GM18519 (cell line): ENCODE results near the gene ZNF865.

Source experiments
- ATAC-seq: cut with Tn5 transposase; IDR thresholded peaks from one replicate; pipeline ENCODE4 v1.9.1; 2021; ENCODE audit warnings: mild to moderate bottlenecking, moderate library complexity; ENCODE audit not compliant: unreplicated experiment, low FRiP score

Gene ZNF865

DNA sequence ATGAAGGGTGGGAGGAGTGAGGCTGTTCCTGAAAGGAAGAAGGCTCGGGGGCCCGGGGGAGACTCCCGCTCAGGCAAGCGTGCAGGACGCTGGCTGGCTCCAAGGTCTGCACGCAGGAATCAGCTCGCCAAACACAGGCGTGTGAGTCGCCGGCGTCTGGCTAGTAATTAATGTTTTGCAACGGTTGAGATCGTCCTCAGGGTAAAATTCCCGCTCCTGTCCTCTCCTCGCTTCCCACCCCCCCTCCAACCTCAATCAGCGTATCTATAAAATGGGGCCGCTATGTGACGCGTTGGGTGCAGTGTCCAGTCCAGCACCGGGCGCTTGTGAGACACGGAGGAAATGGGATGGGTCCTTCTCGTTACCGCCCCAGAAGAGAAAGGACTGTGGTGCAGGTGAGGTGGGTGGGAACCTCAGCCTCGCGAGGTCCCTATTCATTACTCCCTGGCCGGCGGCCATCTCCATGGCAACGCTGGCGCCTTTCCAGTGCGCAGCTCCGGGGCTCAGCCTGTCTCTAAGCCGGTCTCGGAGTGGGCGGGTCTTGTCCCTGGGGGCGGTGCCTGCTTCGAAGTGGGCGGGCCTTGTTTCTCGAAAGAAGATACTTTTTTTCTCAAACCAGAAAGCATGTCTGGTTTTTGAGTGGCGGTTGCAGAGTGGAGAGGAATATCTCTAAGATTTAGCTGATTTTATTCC is 18.3 kb upstream of the ZNF865 start:
- ATAC-seq: peak; percentile 88

DNA sequence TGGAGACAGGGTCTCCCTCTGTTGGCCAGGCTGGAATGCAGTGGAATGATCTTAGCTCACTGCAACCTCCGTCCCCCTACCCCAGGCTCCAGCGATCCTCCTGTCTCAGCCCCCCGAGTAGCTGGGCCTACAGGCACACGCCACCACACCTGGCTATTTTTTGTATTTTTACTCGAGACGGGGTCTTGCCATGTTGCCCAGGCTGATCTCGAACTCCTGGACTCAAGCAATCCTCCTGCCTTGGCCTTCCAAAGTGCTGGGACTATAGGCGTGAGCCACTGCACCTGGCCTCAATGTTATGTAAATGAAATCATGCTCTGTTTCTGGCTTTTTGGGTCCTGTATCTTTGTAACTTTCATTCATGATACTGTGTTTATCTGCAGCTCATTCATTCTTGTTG is 16.7 kb upstream of the ZNF865 start:
- no peak for ATAC-seq

DNA sequence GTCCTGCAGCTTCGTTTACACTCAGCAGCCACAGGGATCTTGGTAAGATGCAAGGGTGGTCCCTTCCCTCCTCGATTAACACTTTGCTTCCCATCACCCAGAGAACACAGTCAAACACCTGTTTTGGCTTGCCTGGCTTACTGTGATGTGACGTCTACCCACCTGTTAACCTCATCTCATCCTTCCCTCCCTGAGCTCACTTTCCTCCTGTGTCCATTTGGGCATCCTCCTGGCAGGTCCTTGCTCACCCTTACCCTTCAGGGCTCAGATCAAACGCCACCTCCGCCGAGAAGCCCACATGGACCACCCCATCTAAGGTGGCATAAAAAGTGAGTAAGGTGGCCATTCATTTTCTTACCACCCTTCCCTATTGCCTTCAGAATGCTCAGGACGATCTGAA is 15.3 kb upstream of the ZNF865 start:
- no peak for ATAC-seq

DNA sequence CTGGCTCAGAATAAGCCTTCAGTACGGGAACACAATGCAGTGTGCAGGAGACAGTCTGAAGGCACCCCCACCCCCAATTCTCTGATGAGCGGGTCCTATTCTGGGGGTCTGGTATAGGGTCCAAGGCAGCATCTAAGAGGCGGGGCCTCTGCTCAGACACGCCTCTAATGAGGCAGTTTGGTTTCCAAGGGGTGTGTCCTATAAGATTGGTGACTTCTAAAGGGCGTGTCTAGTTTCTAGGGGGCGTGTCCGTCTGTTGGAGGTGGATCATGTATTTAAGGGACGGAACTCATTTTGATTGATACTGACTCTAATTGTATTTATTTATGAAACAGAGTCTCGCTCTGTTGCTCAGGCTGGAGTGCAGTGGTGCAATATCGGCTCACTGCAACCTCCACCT is 14.8 kb upstream of the ZNF865 start:
- no peak for ATAC-seq

DNA sequence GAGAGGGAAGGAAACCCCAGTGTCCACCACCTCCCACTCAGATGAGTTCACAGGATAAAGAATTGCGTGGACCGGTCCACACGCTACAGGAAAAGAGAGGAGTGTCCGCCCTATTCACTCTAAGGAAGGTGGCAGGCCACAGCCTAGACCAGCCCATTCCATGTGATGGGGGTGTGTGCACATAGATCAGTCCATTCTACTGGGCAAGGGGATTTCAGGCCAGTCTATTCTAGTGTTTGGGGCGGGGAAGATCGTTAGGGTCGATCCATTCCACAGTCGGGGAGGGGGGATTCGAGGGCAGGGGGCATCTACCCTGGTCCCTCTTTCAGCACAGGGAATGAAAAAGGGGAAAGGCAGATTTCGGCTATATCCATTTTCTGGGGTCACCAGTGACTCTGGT is 13.9 kb upstream of the ZNF865 start:
- ATAC-seq: no peak

DNA sequence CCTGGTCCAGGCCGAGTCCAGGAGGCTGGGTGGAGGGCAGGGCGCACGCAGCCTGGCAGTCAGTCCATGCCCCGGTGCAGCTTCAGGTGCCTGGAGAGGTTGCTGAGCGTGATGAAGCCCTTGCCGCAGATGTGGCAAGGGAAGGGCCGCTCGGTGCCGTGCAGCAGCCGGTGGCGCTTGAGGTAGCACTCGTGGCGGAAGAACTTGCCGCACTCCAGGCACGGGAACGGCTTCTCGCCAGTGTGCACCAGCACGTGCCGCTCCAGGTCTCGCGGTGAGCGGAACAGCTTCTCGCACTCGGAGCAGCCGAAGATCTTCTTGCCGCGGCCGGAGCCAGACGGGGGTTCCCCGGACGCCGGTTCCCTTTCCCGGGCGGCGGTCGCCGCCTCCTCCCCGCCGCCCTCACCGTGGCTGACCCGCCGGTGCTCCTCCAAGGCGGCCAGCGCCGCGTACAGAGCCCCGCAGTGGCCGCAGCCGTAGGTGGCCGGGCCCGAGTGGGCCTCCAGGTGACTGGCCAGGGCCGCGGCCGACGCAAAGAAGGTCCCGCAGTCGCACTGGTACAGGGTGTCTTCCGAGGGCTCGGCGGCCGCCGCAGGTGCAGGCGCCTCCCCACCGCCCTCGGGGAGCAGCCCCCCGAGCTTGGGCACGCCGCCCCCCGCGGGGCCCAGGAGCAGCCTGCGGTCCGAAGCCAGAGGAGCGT is 12.9 kb upstream of the ZNF865 start:
- no peak for ATAC-seq

- ATAC-seq: no peak
Measured at GRCh38 chr19:55593096-55593772, 12.2 kb upstream of the ZNF865 start.

- ATAC-seq: no peak
Measured at GRCh38 chr19:55594996-55595545, 10.4 kb upstream of the ZNF865 start.

DNA sequence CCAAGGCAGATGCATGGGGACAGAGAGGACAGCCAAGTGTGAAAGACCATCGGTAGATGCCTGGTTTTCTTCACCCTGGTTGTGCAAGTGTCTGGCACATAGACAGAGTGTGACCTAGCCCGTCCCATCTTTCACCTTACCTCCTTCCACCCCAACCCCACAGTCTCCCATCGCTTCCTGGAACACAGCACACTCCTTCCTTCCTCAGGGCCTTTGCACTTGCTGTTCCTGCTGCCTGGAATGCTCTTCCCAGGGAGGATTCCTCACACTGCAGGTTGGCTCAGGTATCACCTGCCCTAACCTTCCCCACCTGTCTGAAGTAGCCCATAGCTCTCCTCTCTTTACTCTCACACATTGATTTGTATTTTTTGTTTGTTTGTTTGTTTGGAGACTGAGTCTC is 9.1 kb upstream of the ZNF865 start:
- ATAC-seq: no peak

GRCh38 chr19:55597501-55597921 is 7.9 kb upstream of the ZNF865 start:
- ATAC-seq: no peak

- no peak for ATAC-seq
Measured at GRCh38 chr19:55598034-55598433, 7.4 kb upstream of the ZNF865 start.

DNA sequence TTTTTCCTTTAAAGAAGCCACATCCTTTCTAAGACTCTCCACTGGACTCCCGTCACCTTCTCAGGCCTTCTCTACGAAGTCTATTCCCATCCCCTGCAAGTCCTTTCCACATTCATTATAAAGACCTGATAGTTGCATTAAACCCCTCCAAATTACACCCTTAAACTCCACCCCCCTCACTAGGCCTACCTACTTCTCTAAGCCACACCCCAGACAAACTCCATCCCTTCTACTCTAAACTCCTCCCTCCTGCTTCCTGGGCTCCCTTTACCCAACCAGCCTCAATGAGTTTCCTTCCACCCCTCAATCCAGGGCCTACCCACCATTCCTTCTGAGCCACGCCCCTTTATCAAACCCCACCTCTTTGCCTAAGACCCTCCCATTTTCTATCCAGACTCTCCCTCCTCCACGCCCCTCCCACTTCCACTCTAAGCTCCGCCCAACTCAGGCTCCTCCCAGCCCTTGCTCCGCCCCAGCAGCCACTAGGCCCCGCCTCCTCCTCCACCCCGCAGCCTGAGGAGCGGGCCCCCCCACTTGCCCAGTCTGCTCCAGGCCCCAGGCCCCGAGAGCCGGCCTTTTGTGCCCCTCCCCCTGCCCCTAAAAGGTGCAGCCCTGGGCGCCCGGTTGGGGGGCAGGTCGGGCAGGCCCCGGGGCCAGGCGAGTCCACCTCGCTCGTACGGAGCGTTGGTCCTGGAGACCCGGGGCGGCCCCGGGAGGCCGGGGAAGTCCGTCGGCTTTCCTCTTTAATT is 6.6 kb upstream of the ZNF865 start:
- ATAC-seq: peak; percentile 41

- ATAC-seq: peak; percentile 21
Measured at GRCh38 chr19:55599468-55599841, 6.0 kb upstream of the ZNF865 start, which contains the start of gene FIZ1. Gene FIZ1 (minus strand): TSS chr19:55599517. CDS start chr19:55597865, 1,652 bp downstream.

DNA sequence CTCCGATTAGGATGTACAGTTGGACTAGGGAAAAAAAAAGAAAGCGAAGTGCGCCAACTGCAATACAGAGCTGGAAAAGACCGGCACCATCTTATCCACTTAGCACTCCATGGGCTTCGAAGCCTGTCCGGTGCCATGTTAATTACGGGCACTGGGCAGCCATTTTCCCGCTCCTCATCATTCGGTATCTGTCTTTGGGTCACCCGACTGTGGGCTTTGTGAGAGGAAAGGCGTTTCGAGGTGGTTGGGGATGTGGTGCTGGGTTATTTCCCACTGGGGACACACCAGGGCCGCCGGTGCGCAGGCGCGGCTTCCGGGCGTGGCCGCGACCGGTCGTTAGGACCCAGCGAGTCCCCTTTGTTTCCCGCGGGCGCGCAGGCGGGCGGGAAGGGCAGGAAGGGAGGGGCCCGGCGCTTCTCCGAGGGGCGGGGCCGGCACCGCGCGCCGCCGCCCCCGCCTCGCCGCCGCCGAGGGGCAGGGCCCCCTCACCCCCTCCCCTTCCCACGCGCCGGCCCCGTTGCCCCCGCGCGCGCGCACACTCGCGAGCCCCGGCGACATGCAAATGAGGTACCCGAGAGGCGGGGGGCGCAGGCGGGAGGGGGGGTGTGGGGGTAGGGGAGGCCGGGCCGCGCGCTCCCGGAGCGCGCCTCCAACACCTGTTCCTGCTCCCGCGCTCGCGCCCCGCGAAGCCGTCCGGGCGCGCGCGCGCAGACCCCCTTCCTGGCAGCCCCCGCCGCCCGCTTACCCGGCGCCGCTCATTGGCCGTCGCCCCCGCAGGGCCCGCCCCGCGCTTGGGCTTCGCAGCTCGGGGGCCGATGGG is 5.4 kb upstream of the ZNF865 start, which contains the start of gene ZNF524:
Gene ZNF524 (plus strand): TSS at position 447 of the 820 bp plus-strand sequence. CDS start 1,825 bp downstream, outside the sequence.
- ATAC-seq: peak; percentile 16

DNA sequence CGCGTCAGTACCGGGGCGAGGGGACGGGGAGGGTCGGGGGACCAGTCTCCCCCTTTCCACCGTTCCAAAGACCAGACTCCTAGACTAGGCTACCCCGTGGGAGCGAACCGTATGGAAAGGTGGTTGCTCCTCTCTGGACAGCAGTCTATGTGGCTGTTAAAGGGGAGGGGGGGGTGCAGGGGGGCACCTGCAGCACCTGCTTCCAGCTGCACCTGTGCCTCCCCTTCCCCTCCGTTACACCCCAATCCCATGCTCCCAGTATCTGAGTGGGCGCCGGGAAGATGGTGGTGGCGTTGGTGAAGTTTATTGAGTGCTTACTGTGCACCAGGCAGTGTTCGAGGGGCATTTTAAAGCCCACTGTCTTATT is 4.8 kb upstream of the ZNF865 start:
- ATAC-seq: no peak

GRCh38 chr19:55601084-55601483 is 4.4 kb upstream of the ZNF865 start:
- ATAC-seq: no peak

- ATAC-seq: no peak
Measured at GRCh38 chr19:55602104-55603001, 3.1 kb upstream of the ZNF865 start.

DNA sequence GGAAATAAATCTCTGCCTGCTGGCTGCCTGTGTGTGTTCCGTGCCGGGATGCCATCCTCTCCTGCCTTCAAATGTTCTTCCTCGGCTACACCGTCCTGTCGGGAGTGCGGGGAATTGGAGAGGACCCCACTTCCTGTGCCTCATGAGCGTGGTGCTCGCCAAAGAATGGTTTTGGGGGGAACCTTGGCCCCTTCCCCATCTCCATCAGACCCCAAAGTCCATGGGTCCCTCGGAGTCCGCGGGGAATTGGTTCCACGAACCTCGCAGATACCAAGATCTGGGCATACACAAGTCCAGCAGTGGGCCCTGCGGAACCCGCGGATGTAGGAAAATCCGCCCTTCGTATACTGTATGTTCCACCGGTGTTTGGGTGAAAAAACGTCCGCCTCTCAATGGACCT is 2.3 kb upstream of the ZNF865 start:
- no peak for ATAC-seq
